Measurements from ENCODE around the gene CAPN14.

DNA sequence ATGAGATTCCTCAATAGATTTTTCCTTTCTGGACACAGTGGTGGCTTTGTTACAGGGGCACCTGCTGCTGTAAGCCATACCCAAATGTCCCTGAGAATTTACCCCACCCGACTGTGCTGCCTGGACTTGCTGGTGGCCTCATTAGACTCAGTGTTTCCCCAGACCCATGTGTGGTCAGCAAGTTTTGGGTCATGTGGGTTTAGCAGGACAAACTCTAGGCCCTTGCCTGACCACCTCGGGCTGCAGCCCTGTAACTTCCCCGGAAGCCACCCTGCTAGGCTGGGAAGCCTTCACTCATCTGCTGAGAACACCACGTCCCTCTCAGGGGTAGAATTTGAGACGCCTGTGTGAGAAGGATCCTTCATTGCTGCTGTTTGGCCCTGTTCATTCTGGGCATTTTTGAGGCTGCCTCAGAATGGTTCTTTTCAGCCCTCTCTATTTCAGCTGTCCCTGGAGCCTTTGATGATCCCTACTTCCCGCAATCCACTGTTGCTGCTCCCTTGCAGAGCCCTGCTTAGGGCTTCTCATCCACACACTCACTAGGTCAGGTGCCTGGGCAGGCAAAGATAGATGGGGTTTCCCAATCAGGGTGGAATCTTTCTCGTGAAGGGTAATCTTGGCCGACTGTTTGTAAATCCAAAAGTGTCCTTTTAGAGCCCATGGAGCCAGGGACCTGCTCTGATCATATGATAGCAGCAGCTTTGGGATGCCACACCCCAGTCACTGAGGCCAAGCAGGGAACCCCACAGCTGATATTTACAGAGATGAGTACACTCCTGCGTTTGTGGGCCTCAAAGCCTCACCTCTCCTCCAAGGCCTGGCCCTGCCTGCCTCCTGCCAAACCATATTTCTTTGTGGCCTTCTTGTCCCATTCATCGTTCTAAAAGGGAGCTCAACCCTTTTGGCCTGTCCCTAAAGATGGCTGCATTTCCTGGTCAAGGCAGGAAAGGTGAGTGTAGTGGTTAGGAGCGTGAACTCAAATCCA lies 23.4 kb upstream of the CAPN14 start:
- TF ChIP-seq CTCF (conservative IDR thresholded peaks at IDR 0.05; ENCODE audit: low read depth, low read length) (no peak), EZH2 (IDR thresholded peaks at IDR 0.05; ENCODE audit: borderline replicate concordance, low read depth, low read length, poor library complexity, severe bottlenecking) (no peak)
